Stimulated activated CD4-positive, alpha-beta T cell treated with anti-CD3 and anti-CD28 coated beads, Interleukin-1b, Interleukin-23, amount 100 ng/mL, for 4 hours (primary cell): ENCODE data around the gene DBX1.
"Not testable (repeated sequence)": the region's sequence is repeated elsewhere in the genome, so short reads cannot be mapped to it uniquely, and the experiment has no call there.

ENCODE experiments used
- DNase-seq, 2 donors: peaks; one replicate each; pipeline ENCODE4 v3.0.0-alpha.2; 2020; ENCODE audit warnings: low read depth in 2 of 2

DBX1 gene

DNA sequence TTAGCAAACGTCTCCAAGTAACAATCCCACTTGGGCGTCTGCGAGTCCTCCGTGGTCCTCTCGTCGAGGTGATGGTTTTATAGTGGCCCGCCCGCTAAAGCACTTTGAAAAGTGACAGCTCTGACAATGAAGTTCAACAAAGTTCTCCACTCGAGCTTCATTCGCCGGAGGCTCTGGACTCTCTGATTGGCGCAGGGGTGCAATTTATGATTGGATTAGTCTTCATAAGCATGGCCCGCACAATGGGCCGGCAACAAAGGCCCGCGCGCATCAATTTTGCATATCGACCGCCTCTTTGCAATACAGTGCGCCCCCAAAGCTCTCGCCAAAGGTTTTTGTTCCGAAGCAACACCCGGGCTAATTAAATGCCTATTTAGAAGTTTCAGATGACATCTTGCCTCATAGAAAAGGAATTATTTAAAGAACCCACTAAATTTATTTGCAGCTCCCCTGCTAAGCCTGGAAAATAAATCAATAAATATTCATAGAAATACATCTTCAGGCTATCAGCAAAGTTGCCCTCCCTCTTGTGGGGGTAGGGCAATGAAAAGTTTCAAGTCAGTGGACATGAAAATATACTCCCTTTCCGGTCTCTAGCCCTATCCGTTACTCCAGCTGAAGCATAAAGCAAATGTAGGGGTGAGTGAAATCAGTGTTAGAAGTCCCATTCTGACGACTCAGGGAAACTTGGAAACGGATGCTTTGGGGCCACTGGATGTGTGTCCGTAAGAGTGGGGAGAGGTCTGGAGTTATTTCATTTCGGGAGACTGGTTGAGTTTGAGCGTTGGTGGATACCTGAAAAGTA is at the start of gene DBX1:
TSS of gene DBX1 (minus strand) at position 51 of the 805 bp plus-strand sequence. CDS start 151 bp downstream, outside the sequence.
- no peak for DNase-seq

DNA sequence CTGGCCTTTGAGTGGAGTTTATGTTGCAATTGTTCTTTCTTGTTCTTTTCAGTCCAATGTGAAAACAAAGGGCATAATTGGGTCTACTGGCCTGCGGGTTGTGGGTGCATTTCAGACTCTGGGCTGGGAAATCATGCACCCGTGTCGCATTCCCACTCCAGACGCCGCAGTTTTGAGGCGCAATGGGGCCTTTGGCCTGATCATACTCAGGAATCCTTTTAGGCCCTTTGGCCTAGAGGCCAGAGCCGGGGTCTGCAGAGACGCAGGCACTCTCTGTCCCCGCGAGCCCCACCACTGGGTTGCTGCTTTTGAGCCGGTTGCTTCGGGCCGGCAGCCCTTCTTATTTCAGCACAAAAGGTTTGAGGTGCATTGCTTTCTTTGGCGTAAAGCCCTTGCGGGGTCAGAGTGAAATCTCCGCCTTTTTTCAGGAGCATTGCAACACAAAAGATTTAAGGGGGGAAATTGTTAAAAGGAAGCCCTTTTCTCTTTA is 48.4 kb upstream of the DBX1 start:
- no peak for DNase-seq

DNA sequence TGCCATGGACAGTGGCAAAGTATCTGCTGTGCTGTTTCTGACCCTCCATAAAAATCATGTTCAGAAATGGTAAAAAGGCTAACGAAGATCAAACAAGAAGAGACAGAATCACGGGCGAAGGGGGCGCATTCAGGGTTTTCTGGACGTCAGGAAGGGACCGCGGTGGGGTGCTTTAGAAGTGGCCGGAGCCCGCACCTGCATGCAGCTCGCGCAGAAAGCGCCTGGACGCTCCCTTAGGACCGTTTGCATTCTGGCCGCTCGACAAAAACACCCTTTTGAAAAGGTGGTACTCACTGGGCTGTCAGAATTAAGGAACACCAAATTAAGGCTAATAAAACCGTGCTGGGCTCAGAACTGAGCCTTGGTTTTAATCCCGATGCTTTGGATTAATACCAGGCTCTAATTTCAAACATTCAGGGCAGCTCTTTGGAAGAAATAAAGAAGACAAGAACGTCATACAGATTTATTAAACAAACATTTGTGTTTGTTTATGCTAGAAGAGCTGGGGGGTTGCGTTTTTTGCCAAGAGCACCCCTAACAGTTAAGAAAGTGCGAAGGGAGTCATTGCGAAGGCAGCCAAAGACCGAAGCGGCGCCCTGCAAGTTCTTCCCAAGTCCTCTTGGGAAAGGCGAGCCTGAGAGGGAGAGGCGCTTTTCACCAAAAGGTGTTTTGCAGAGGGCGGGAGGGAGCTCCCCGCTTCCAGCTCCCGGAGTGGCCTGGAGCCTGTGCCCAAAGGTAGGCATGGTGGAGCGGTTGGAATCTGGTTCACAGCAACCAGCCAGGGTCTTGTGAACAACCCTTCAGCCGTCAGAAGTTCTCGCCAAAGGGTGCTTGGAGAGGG is 47.7 kb upstream of the DBX1 start:
- DNase-seq = no peak

- no peak for DNase-seq
Measured at GRCh38 chr11:20205807-20206206, 45.5 kb upstream of the DBX1 start.

- DNase-seq = no peak
Measured at GRCh38 chr11:20204681-20205080, 44.4 kb upstream of the DBX1 start.

DNA sequence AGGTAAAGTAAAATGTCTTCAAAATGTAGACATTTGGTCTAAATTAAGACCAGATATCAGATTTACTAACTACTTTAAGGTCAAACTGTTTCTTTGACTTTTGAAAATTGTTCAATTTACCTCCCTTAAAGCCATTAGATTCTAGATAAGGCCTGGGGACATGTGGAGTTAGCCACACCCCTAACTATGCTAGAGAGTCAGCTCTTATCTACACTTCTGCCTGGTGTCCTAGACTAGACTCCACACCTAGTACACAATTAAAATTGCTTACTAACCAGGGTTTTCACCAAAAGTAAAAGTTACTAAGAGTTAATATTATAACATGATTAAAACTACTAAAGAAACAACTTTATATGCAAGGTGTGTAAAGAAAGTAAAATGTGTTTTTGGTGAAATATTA is 43.6 kb upstream of the DBX1 start:
- DNase-seq = no peak

GRCh38 chr11:20201231-20201630 is 41.0 kb upstream of the DBX1 start:
- DNase-seq = no peak

DNA sequence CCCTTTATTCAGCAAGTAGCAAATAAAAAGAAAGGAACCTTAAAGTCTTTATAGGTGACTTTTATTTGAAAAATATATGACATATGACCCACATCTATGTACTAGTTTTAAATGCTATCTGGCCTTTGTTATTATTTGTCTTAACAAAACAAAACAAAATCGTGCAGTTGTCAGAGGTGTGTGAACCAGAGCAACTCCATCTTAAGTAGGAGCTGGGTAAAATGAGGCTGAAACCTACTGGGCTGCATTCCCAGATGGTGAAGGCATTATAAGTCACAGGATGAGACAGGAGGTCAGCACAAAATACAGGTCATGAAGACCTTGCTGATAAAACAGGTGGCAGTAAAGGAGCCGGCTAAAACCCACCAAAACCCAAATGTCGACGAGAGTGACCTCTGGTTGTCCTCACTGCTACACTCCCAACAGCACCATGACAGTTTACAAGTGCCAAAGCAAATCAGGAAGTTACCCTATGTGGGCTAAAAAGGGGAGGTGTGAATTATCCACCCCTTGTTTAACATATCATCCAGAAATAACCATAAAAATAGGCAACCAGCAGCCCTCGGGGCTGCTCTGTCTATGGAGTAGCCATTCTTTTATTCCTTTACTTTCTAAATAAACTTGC is 40.2 kb upstream of the DBX1 start:
- DNase-seq = not testable (repeated sequence)

- no peak for DNase-seq
Measured at GRCh38 chr11:20197881-20198280, 37.6 kb upstream of the DBX1 start.

- no peak for DNase-seq
Measured at GRCh38 chr11:20194470-20194869, 34.2 kb upstream of the DBX1 start.

GRCh38 chr11:20193307-20193706 is 33.0 kb upstream of the DBX1 start:
- DNase-seq = no peak

- no peak for DNase-seq
Measured at GRCh38 chr11:20192641-20193040, 32.4 kb upstream of the DBX1 start.

- no peak for DNase-seq
Measured at GRCh38 chr11:20192151-20192550, 31.9 kb upstream of the DBX1 start.

- no peak for DNase-seq
Measured at GRCh38 chr11:20178976-20179375, 18.7 kb upstream of the DBX1 start.

DNA sequence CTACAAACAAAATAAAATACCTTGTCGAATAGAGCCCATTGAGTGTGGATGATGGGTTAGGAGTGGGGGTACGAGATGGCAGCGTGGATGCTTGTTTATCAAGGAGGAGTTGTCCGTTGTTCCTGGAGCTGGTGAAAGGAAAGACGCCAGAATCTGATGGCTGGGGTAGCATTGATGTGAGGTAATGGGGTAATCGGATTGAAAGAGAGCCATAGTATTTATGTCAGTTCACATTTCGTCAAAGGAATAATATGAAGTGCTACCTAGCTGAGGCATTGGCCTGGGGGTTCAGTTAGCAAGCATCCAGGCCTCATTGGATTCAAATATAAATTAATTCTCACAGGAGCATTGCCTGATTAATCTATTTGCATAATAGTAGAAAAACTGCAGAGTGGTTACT is 16.9 kb upstream of the DBX1 start:
- DNase-seq = no peak

DNA sequence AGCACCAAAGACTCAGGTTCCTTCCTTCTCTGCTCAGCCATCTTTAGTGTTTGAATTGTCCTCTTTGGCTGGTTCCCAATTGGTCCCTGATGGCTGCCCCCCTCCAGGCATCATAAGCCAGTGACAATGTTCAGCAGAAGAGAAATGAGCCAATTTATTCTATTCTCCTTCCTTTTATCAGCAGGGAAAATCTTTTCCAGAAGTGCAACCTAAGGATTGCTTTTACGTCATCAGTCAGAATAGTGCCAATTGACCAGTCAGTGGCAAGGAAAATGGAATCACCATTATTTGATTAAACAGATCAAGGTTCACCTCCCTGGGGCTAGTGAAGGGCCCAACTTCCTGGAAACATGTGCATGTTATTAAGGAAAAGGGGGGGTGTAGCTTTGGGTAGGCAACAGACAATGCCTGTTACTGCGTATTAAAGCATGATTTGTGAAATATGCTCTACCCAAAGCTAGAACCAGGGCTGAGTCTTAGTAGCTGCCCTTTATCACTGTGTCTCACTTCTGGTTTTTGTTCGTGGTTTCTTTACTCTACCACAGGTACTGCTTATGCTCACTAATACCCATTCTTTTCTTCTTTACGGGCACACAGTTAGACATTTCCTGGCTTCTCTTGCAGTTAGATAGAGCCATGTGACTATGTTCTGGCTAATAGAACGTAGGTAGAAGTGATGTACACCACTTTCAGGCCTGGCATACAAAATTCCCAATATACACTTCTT is 12.6 kb upstream of the DBX1 start:
- no peak for DNase-seq

GRCh38 chr11:20163783-20164481 is 3.7 kb upstream of the DBX1 start:
- no peak for DNase-seq

DNA sequence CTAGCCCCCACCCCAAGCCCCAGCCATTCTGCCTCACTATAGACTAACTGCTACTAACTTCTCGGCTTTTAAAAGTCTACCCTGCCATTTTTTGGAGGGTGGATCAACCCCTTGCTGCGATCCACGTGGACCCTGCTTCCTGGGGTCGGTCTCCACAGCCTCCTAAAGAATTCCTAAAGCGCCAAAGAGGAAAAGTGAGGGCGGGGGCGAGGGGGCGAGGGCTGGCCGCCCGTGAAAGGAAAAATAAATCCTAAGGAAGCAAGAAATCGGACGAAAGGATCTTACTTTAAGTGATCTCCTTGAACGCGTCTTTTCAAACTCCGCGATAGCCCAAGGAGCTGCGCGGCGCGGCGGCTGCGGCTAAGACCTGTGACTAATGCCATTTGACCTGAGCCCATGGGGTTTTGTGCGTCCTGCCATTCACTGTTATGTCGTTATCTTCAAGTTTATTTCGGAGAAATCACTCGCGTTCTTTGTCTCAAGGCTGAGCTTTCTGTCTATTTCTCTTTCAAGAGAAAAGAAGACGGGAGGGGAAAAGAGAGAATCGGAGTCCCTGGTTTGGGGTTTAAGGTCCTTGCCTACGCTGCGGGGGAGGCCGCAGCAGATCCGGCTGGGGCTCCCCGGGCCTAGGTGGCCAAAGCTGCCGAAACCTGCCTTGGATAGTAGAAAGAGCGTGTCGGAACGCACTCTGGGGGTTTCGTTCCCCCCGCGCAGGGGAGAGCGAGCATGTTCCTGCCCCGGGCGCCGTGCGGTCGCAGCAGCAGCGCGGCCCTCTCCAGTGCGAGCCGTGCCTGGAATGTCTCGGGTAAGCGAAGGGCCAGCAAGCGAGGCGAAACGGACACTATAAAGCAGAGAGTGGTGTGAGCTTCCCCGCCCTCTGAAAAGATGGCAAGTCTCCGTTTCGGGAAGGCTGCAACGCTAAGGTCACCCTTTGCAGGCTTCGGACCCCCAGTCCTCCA is 2.8 kb upstream of the DBX1 start:
- no peak for DNase-seq

- no peak for DNase-seq
Measured at GRCh38 chr11:20161923-20162744, 1.9 kb upstream of the DBX1 start.
